Ovary (tissue), 9 donors: ENCODE results near the gene CISD3. TPM values are rescaled to one million over a fixed set of nuclear protein-coding genes. Genes with fewer than 3 reads are reported as not detected.

Source experiments
- DNase-seq, 5 donors: peaks; one replicate each; pipeline ENCODE4 v3.0.0-alpha.2; 2019 to 2020
- H3K27ac ChIP-seq, 2 donors: fragments of 200-600 bp; one replicate each; pipeline versions ENCODE4 v1.5.1 to v1.8.0; 2019 to 2022
- H3K27me3 ChIP-seq: fragments of 200-600 bp; one replicate; pipeline ENCODE4 v1.8.0; 2022
- H3K36me3 ChIP-seq: fragments of 200-600 bp; sonication (generic); one replicate; pipeline ENCODE4 v1.5.1; 2019
- H3K4me1 ChIP-seq: one replicate; pipeline ENCODE4 v1.8.1; 2013; ENCODE audit warnings: mild to moderate bottlenecking, moderate library complexity; ENCODE audit not compliant: insufficient read depth
- H3K4me3 ChIP-seq: fragments of 200-600 bp; sonication (generic); one replicate; pipeline ENCODE4 v1.5.1; 2017
- H3K9me3 ChIP-seq, 2 donors: fragments of 200-600 bp in 1 of 2; sonication (generic) in 1 of 2; one replicate each; pipeline versions ENCODE4 v1.5.1 to v1.8.1; 2013 to 2019; ENCODE audit warnings: mild to moderate bottlenecking in 1 of 2, moderate library complexity in 1 of 2
- EP300 ChIP-seq: sonication (generic); formaldehyde crosslinking; IDR thresholded peaks from one replicate; pipeline ENCODE4 v1.6.1; 2017; ENCODE audit warnings: antibody characterized with exemption
- POLR2A ChIP-seq: fragments of 450-650 bp; IDR thresholded peaks from one replicate; pipeline ENCODE4 v1.6.1; 2017; ENCODE audit warnings: antibody characterized with exemption, mild to moderate bottlenecking, moderate library complexity
- WGBS, 3 donors: extraction: QIAGEN DNeasy Blood & Tissue Kit in 1 of 3; methylation state at CpG; one replicate each; pipeline versions ENCODE4 v1.1.5 to v1.1.7; 2013 to 2017; 5-methylcytosine and 5-hydroxymethylcytosine counted together
- intact Hi-C, 4 donors: fragments of 100-400 bp; cut with DNase I; formaldehyde crosslinking; loops; one replicate each; pipeline versions ENCODE4 v1.11.0 to v1.15.1; 2022 to 2023
- polyA plus RNA-seq, 2 donors: library from polyadenylated mRNA; stranded (reverse); fragments of 200-250 nt in 1 of 2; fragments of 350-450 nt in 1 of 2; fragmentation: Illumina TruSeq in 1 of 2; extraction: RNeasy Lipid Tissue Mini Kit (QIAGEN cat#74804) in 1 of 2; gene quantifications; one replicate each; pipeline ENCODE4 v1.2.3, GENCODE V29; 2013 to 2014
- total RNA-seq, 7 donors: library from RNA; depleted of rRNA in 2 of 7; stranded (reverse); fragments of >200 nt in 2 of 7; fragmentation: NEBNext Ultra II Directional in 3 of 7; extraction: Animal tissue kit (Norgen Biotek cat#: 25700) in 3 of 7; gene quantifications; one replicate each; pipeline versions ENCODE4 v1.1.0 to v1.2.4, GENCODE V29; 2016 to 2023
- TF ChIP-seq, protein P1 (sequence below), 3 donors: fragments of 450-650 bp in 2 of 3; fragments of 200-600 bp in 1 of 3; IDR thresholded peaks; one replicate each; pipeline versions ENCODE4 v1.5.1 to v1.8.0; 2016 to 2022; ENCODE audit warnings: antibody characterized with exemption in 3 of 3, mild to moderate bottlenecking in 1 of 3
- donor health status: DM: no; HTN: no; CAD: no; lungs with moderate emphysema.
- donor health status: DM: no; HTN: no; CAD: no.
- donor health status: Bipolar disorder and iron deficiency.
- donor health status: DM: yes; HTN: yes; CAD: no.
- donor health status: DM: no; HTN: no; CAD: no.
- donor health status: DM: yes; HTN: yes; CAD: no.

Gene CISD3
- total and polyA plus RNA-seq, 9 donors: 6.2 to 31.1 (median 19.7) TPM

- H3K4me1 ChIP-seq: no peaks in the 10 kb centered on the region
- H3K9me3 ChIP-seq: no peaks in the 10 kb centered on the region
- H3K4me3 ChIP-seq: no peak overlapping the region
- DNase-seq: no peak
- no peaks in the 10 kb centered on the region for H3K27me3 ChIP-seq
- H3K27ac ChIP-seq: no peak overlapping the region
- no peak for TF ChIP-seq EP300
- H3K36me3 ChIP-seq: no peaks in the 10 kb centered on the region
- intact Hi-C loops: no loop called here
- WGBS, 3 donors: 67 to 77% (median 68%) methylated on average over 29 of the region's 29 CpGs
These were observed 10.7 kb upstream of the CISD3 start for GRCh38 chr17:38719289-38719942.

DNA sequence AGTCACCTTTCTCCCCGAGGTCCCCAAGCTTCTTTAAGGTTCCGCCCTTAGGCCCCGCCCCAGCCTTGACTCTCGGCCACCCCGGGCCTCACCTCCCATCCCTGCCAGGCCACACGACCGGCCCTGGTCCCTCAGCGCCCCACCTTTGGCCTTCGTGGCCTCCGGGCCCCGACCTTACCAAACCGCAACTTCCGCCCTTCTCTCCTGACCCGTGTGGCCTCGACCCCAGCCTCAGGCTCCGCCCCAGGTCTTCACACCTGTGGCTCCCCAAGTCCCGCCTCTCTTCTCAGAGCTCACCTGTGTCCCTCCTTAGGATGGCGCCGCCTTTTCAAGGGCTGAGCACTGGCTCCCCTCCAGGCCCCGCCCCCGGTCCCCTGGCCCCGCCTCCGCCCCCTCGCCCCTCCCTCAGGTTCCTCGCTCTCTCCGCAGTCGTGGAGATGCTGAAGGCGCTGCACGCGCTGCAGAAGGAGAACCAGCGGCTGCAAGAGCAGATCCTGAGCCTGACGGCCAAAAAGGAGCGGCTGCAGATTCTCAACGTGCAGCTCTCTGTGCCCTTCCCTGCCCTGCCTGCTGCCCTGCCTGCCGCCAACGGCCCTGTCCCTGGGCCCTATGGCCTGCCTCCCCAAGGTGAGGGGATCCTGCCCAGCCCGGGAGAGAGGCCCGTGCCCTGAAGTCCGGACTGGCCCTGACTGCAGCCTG, 10.0 kb upstream of the CISD3 start:
- intact Hi-C loops: no loop called here
- Histone ChIP-seq H3K27ac (no peak overlapping the region), H3K4me3 (no peak overlapping the region), H3K4me1 (no peaks in the 10 kb centered on the region), H3K9me3 (no peaks in the 10 kb centered on the region), H3K27me3 (no peaks in the 10 kb centered on the region), H3K36me3 (no peaks in the 10 kb centered on the region)
- TF ChIP-seq EP300 (no peak), POLR2A (no peak)
- TF ChIP-seq, protein P1, sequence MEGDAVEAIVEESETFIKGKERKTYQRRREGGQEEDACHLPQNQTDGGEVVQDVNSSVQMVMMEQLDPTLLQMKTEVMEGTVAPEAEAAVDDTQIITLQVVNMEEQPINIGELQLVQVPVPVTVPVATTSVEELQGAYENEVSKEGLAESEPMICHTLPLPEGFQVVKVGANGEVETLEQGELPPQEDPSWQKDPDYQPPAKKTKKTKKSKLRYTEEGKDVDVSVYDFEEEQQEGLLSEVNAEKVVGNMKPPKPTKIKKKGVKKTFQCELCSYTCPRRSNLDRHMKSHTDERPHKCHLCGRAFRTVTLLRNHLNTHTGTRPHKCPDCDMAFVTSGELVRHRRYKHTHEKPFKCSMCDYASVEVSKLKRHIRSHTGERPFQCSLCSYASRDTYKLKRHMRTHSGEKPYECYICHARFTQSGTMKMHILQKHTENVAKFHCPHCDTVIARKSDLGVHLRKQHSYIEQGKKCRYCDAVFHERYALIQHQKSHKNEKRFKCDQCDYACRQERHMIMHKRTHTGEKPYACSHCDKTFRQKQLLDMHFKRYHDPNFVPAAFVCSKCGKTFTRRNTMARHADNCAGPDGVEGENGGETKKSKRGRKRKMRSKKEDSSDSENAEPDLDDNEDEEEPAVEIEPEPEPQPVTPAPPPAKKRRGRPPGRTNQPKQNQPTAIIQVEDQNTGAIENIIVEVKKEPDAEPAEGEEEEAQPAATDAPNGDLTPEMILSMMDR (IDR thresholded peaks at IDR 0.05): no peak
- 66 to 73% (median 67%) methylated on average over 39 of the region's 39 CpGs for WGBS, 3 donors
- DNase-seq: no peak

DNA sequence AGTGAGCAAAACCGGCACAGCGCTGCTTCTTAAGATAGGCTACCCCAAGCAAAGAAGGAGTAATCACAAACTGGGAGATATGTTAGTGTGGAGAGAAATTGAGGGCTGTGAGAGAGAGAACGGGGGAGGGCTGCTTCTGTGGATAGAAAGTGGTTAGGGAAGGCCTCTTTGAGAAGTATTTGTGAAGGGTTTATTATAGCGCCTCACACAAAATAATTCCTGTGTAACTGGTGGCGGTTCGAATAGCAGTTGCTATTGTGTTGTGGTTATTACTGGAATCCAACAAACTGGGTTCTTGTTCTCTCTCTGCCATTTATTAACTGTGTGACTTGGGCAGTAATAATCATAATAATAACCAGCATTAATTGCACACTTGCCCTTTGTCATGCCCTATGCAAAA, 9.2 kb upstream of the CISD3 start:
- Histone ChIP-seq H3K9me3 (no peaks in the 10 kb centered on the region), H3K4me3 (no peak overlapping the region), H3K4me1 (no peaks in the 10 kb centered on the region), H3K27me3 (no peaks in the 10 kb centered on the region), H3K27ac (no peak overlapping the region), H3K36me3 (no peaks in the 10 kb centered on the region)
- no peak for DNase-seq
- no peak for TF ChIP-seq EP300
- no peak for TF ChIP-seq POLR2A
- TF ChIP-seq, protein P1 (IDR thresholded peaks at IDR 0.05): no peak
- 82 to 85% (median 83%) methylated on average over 6 of the region's 6 CpGs for WGBS, 3 donors
- intact Hi-C loops: no loop called here

DNA sequence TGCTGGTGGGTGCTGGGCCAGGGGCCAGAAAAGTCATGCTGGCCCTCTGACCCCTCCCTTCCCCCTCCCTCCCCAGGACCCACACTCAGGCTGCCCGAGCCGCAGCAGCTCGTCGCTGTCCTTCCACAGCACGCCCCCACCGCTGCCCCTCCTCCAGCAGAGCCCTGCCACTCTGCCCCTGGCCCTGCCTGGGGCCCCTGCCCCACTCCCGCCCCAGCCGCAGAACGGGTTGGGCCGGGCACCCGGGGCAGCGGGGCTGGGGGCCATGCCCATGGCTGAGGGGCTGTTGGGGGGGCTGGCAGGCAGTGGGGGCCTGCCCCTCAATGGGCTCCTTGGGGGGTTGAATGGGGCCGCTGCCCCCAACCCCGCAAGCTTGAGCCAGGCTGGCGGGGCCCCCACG, 8.3 kb upstream of the CISD3 start:
- H3K4me3 ChIP-seq: no peak overlapping the region
- 86 to 92% (median 87%) methylated on average over 10 to 16 of the region's 16 CpGs for WGBS, 3 donors
- H3K27ac ChIP-seq: no peak overlapping the region
- DNase-seq: no peak
- no peaks in the 10 kb centered on the region for H3K9me3 ChIP-seq
- TF ChIP-seq EP300 (no peak), POLR2A (no peak)
- TF ChIP-seq, protein P1 (IDR thresholded peaks at IDR 0.05): no peak
- intact Hi-C loops: no loop called here
- no peaks in the 10 kb centered on the region for H3K4me1 ChIP-seq
- no peaks in the 10 kb centered on the region for H3K27me3 ChIP-seq
- no peaks in the 10 kb centered on the region for H3K36me3 ChIP-seq
